PC-9 (cell line): ENCODE measurements around the gene UFM1. TPM values are rescaled to one million over a fixed set of nuclear protein-coding genes. Genes with fewer than 3 reads are reported as not detected.

Experiments
- BruUV-seq: library from RNA; stranded (reverse); fragments of 400-500 nt; replicated peaks from 2 replicates; lab custom pipeline; 2021; lab: Mats Ljungman, UMichigan
- CTCF ChIA-PET: fragments of 300-600 bp; sonication (Branson Sonifier 250); formaldehyde crosslinking; loops from one replicate; lab custom pipeline; 2022; ENCODE audit warnings: antibody characterized with exemption; lab: Charles Lee
- POLR2A ChIA-PET: fragments of 300-600 bp; sonication (Branson Sonifier 250); formaldehyde crosslinking; loops from one replicate; lab custom pipeline; 2022; ENCODE audit warnings: antibody characterized with exemption; ENCODE audit not compliant: unreplicated experiment; lab: Charles Lee
- DNase-seq, 2 experiments: peaks; one replicate each; pipeline versions ENCODE4 v3.0.0 to v3.0.0-alpha.2; 2015 to 2022; ENCODE audit warnings: mixed read lengths in 1 of 2
- H2AFZ ChIP-seq: fragments of 200-600 bp; sonication (generic); 2 replicates; pipeline ENCODE4 v1.8.1; 2017; ENCODE audit warnings: antibody characterized with exemption
- H3F3A ChIP-seq: fragments of 200-600 bp; sonication (generic); 2 replicates; pipeline ENCODE4 v1.8.1; 2017; ENCODE audit warnings: antibody characterized with exemption, mild to moderate bottlenecking, low read depth; ENCODE audit not compliant: insufficient read depth
- H3K27ac ChIP-seq: fragments of 200-600 bp; sonication (generic); 2 replicates; pipeline ENCODE4 v1.6.1; 2016; ENCODE audit warnings: mixed run types
- H3K27me3 ChIP-seq: fragments of 200-600 bp; sonication (generic); 2 replicates; pipeline ENCODE4 v1.6.1; 2016; ENCODE audit warnings: low read depth, mixed run types; ENCODE audit not compliant: insufficient read depth
- H3K36me3 ChIP-seq: fragments of 200-600 bp; sonication (generic); 2 replicates; pipeline ENCODE4 v1.6.1; 2016; ENCODE audit warnings: low read depth, mixed run types
- H3K4me1 ChIP-seq: fragments of 200-600 bp; sonication (generic); replicated peaks from 2 replicates; pipeline ENCODE4 v1.6.1; 2016; ENCODE audit warnings: mixed run types; ENCODE audit not compliant: insufficient read depth
- H3K4me2 ChIP-seq: fragments of 200-600 bp; sonication (generic); 2 replicates; pipeline ENCODE4 v1.6.1; 2017; ENCODE audit warnings: mixed run types
- H3K4me3 ChIP-seq: fragments of 200-600 bp; sonication (generic); 2 replicates; pipeline ENCODE4 v1.6.1; 2016; ENCODE audit warnings: mixed run types
- H3K79me2 ChIP-seq: fragments of 200-600 bp; sonication (generic); 2 replicates; pipeline ENCODE4 v1.6.1; 2017; ENCODE audit warnings: low read depth, mixed run types
- H3K9me2 ChIP-seq: fragments of 200-600 bp; sonication (generic); 2 replicates; pipeline ENCODE4 v1.8.1; 2017; ENCODE audit warnings: mild to moderate bottlenecking; ENCODE audit not compliant: insufficient read depth
- H3K9me3 ChIP-seq: fragments of 200-600 bp; sonication (generic); 2 replicates; pipeline ENCODE4 v1.8.1; 2016; ENCODE audit warnings: low read depth; ENCODE audit not compliant: insufficient read depth
- H4K20me1 ChIP-seq: fragments of 200-600 bp; sonication (generic); 2 replicates; pipeline ENCODE4 v1.8.1; 2017; ENCODE audit not compliant: insufficient read depth
- CTCF ChIP-seq: fragments of 200-600 bp; sonication (generic); conservative IDR thresholded peaks from 2 replicates; pipeline ENCODE4 v1.6.1; 2017; ENCODE audit warnings: mixed run types, antibody characterized with exemption, mild to moderate bottlenecking, moderate library complexity
- EZH2 ChIP-seq: fragments of 200-600 bp; sonication (generic); IDR thresholded peaks from 2 replicates; pipeline ENCODE4 v1.8.0; 2017; ENCODE audit warnings: antibody characterized with exemption, low read depth
- intact Hi-C: fragments of 100-400 bp; cut with micrococcal nuclease; formaldehyde crosslinking; loops from one replicate; pipeline ENCODE4 v1.10.0; 2022; ENCODE audit not compliant: unreplicated experiment
- total RNA-seq: library from RNA; stranded (reverse); gene quantifications from 2 replicates; pipeline ENCODE4 v1.2.3, GENCODE V29; 2021

The UFM1 gene
- total RNA-seq, 1 experiment from 2014 or later = 32.3 TPM

- CTCF ChIA-PET = no interaction called here
- Histone ChIP-seq H3K9me2 (no peaks in the 10 kb centered on the region; the same call in 1 of the 2 replicates), H3K36me3 (no peaks in the 10 kb centered on the region), H3K4me3 (no peak overlapping the region), H2AFZ (no peak overlapping the region), H3K27me3 (no peaks in the 10 kb centered on the region), H3K79me2 (no peaks in the 10 kb centered on the region), H3K4me1 (no peaks in the 10 kb centered on the region), H3F3A (no peaks in the 10 kb centered on the region), H4K20me1 (no peaks in the 10 kb centered on the region), H3K27ac (no peak overlapping the region), H3K4me2 (no peak overlapping the region), H3K9me3 (0 out of 2 replicates have a peak, but pooled peaks cover 2% of the 10 kb centered on the region)
- DNase-seq = no peak
- TF ChIP-seq CTCF = no peak
- TF ChIP-seq EZH2 = no peak
- no TSS peak for BruUV-seq
- intact Hi-C loops = no loop called here
- POLR2A ChIA-PET = no interaction called here
Observed at GRCh38 chr13:38321654-38322053, 28.0 kb upstream of the UFM1 start.

GRCh38 chr13:38325426-38325825 lies 24.2 kb upstream of the UFM1 start:
- H2AFZ ChIP-seq = no peak overlapping the region
- intact Hi-C loops = no loop called here
- no peaks in the 10 kb centered on the region for H4K20me1 ChIP-seq
- H3K4me1 ChIP-seq = no peaks in the 10 kb centered on the region
- no peaks in the 10 kb centered on the region for H3F3A ChIP-seq
- BruUV-seq = no TSS peak
- 0 out of 2 replicates have a peak, but pooled peaks cover 2% of the 10 kb centered on the region for H3K9me3 ChIP-seq
- no peak overlapping the region for H3K27ac ChIP-seq
- ChIA-PET POLR2A (no interaction called here), CTCF (no interaction called here)
- no peaks in the 10 kb centered on the region for H3K36me3 ChIP-seq
- no peaks in the 10 kb centered on the region for H3K79me2 ChIP-seq
- no peak for TF ChIP-seq CTCF
- TF ChIP-seq EZH2 = no peak
- H3K4me3 ChIP-seq = no peak overlapping the region
- DNase-seq = no peak
- no peaks in the 10 kb centered on the region; the same call in 1 of the 2 replicates for H3K9me2 ChIP-seq
- no peak overlapping the region for H3K4me2 ChIP-seq
- no peaks in the 10 kb centered on the region for H3K27me3 ChIP-seq

- Histone ChIP-seq H3K9me3 (0 out of 2 replicates have a peak, but pooled peaks cover 2% of the 10 kb centered on the region), H3K27ac (no peak overlapping the region), H3K36me3 (no peaks in the 10 kb centered on the region), H3K4me2 (no peak overlapping the region), H2AFZ (no peak overlapping the region), H3K27me3 (no peaks in the 10 kb centered on the region), H3F3A (no peaks in the 10 kb centered on the region), H3K4me1 (no peaks in the 10 kb centered on the region), H3K4me3 (no peak overlapping the region), H3K79me2 (no peaks in the 10 kb centered on the region), H4K20me1 (no peaks in the 10 kb centered on the region), H3K9me2 (no peaks in the 10 kb centered on the region)
- CTCF ChIA-PET = interaction anchor here (1.1 kb wide), 1 partner anchor 537 kb away, joined by 3 read pairs; no protein-coding TSS in a partner anchor
- TF ChIP-seq EZH2 (no peak), CTCF (no peak)
- POLR2A ChIA-PET = no interaction called here
- DNase-seq = no peak
- intact Hi-C loops = no loop called here
- no TSS peak for BruUV-seq
Observed at GRCh38 chr13:38328699-38329098, 21.0 kb upstream of the UFM1 start.
